Activated CD4-positive, alpha-beta T cell treated with anti-CD3 and anti-CD28 coated beads for 48 hours (primary cell): Measurements from ENCODE around the gene CFL1.

Experiments used
- DNase-seq: peaks from one replicate; pipeline ENCODE4 v3.0.0-alpha.2; 2020

The CFL1 gene

GRCh38 chr11:65887723-65888162 lies 29.8 kb upstream of the CFL1 start:
- DNase-seq, result peak; percentile 49

GRCh38 chr11:65886826-65887722 lies 29.1 kb upstream of the CFL1 start:
- no peak for DNase-seq

- DNase-seq, result no peak
Observed at GRCh38 chr11:65885808-65886536, 28.0 kb upstream of the CFL1 start.

GRCh38 chr11:65885231-65885630 lies 27.3 kb upstream of the CFL1 start:
- no peak for DNase-seq

- peak; percentile 87 for DNase-seq
Observed at GRCh38 chr11:65884716-65885092, 26.7 kb upstream of the CFL1 start.

GRCh38 chr11:65883786-65884715 lies 26.1 kb upstream of the CFL1 start:
- DNase-seq, result no peak

- DNase-seq, result no peak
Observed at GRCh38 chr11:65883058-65883761, 25.2 kb upstream of the CFL1 start.

GRCh38 chr11:65882120-65883057 lies 24.4 kb upstream of the CFL1 start:
- no peak for DNase-seq

GRCh38 chr11:65880844-65881421 lies 23.0 kb upstream of the CFL1 start:
- no peak for DNase-seq

GRCh38 chr11:65880027-65880426 lies 22.0 kb upstream of the CFL1 start:
- DNase-seq, result no peak

- DNase-seq, result no peak
Observed at GRCh38 chr11:65879617-65880016, 21.6 kb upstream of the CFL1 start, which contains the start of gene CTSW. Gene CTSW, plus strand, starts transcription at chr11:65879837. Its CDS starts 18 bp downstream, at chr11:65879855.

GRCh38 chr11:65873318-65874156 lies 15.6 kb upstream of the CFL1 start:
- DNase-seq, result peak; percentile 97

- no peak for DNase-seq
Observed at GRCh38 chr11:65872586-65873317, 14.8 kb upstream of the CFL1 start, which contains the start of gene EFEMP2. Gene EFEMP2, minus strand, starts transcription at chr11:65872800. Its CDS starts 446 bp downstream, at chr11:65872354.

GRCh38 chr11:65871811-65872548 lies 14.0 kb upstream of the CFL1 start:
- DNase-seq, result no peak

GRCh38 chr11:65870706-65871681 lies 13.0 kb upstream of the CFL1 start:
- no peak for DNase-seq

- no peak for DNase-seq
Observed at GRCh38 chr11:65870307-65870658, 12.3 kb upstream of the CFL1 start.
